GM19023 (cell line): ENCODE measurements around the gene RALGAPA1.
A peak's percentile ranks its signal among the peaks of the same experiment; 100 is the strongest.

Experiments used
- ATAC-seq: cut with Tn5 transposase; IDR thresholded peaks from one replicate; pipeline ENCODE4 v1.9.1; 2021; ENCODE audit warnings: mild to moderate bottlenecking, moderate library complexity; ENCODE audit not compliant: unreplicated experiment

The RALGAPA1 gene

GRCh38 chr14:35553808-35554207, 255.3 kb downstream of the RALGAPA1 start:
- no peak for ATAC-seq

GRCh38 chr14:35551081-35551480, 258.0 kb downstream of the RALGAPA1 start:
- ATAC-seq: no peak

- ATAC-seq: no peak
Observed at GRCh38 chr14:35549551-35549950, 259.5 kb downstream of the RALGAPA1 start.

- ATAC-seq: no peak
Observed at GRCh38 chr14:35543006-35543405, 266.1 kb downstream of the RALGAPA1 start.

- no peak for ATAC-seq
Observed at GRCh38 chr14:35539969-35540368, 269.1 kb downstream of the RALGAPA1 start.

GRCh38 chr14:35535483-35536112, 273.5 kb downstream of the RALGAPA1 start:
- no peak for ATAC-seq

GRCh38 chr14:35534873-35535482, 274.1 kb downstream of the RALGAPA1 start:
- peak; percentile 60 for ATAC-seq

- peak; percentile 12 for ATAC-seq
Observed at GRCh38 chr14:35534208-35534872, 274.8 kb downstream of the RALGAPA1 start.

- ATAC-seq: peak; percentile 78
Observed at GRCh38 chr14:35533357-35534207, 275.5 kb downstream of the RALGAPA1 start, which contains the start of gene INSM2. Gene INSM2, plus strand, starts transcription at chr14:35534164. Its CDS starts 89 bp downstream, at chr14:35534253.

- ATAC-seq: no peak
Observed at GRCh38 chr14:35532783-35533356, 276.2 kb downstream of the RALGAPA1 start.

- no peak for ATAC-seq
Observed at GRCh38 chr14:35531960-35532747, 276.9 kb downstream of the RALGAPA1 start.

GRCh38 chr14:35526962-35527361, 282.1 kb downstream of the RALGAPA1 start:
- no peak for ATAC-seq

GRCh38 chr14:35525695-35526094, 283.4 kb downstream of the RALGAPA1 start:
- ATAC-seq: no peak

- ATAC-seq: no peak
Observed at GRCh38 chr14:35519986-35520385, 289.1 kb downstream of the RALGAPA1 start.

- ATAC-seq: no peak
Observed at GRCh38 chr14:35515916-35516315, 293.2 kb downstream of the RALGAPA1 start.

- no peak for ATAC-seq
Observed at GRCh38 chr14:35512765-35513164, 296.3 kb downstream of the RALGAPA1 start.

- ATAC-seq: no peak
Observed at GRCh38 chr14:35509846-35510245, 299.2 kb downstream of the RALGAPA1 start.

GRCh38 chr14:35506927-35507326, 302.2 kb downstream of the RALGAPA1 start:
- ATAC-seq: no peak

GRCh38 chr14:35506461-35506860, 302.6 kb downstream of the RALGAPA1 start:
- no peak for ATAC-seq

GRCh38 chr14:35504260-35504659, 304.8 kb downstream of the RALGAPA1 start:
- no peak for ATAC-seq
